Fibroblast of villous mesenchyme (primary cell): Measurements from ENCODE around the gene PDIA5. TPM values are rescaled to one million over a fixed set of nuclear protein-coding genes. Genes with fewer than 3 reads are reported as not detected.

Source experiments
- DNase-seq: peaks from one replicate; pipeline ENCODE4 v3.0.0-alpha.2; 2010; ENCODE audit warnings: low read depth
- H3K4me3 ChIP-seq: 2 replicates; pipeline ENCODE4 v1.5.1; 2011; ENCODE audit warnings: low read depth, mild to moderate bottlenecking, low read length
- CTCF ChIP-seq: IDR thresholded peaks from 2 replicates; pipeline ENCODE4 v1.5.1; 2012; ENCODE audit warnings: low read depth, mild to moderate bottlenecking, low read length; ENCODE audit not compliant: insufficient read depth
- total RNA-seq: library from RNA; depleted of rRNA; stranded (reverse); fragments of >200 nt; gene quantifications from 2 replicates; pipeline ENCODE4 v1.2.3, GENCODE V29; 2012

Gene PDIA5
- total RNA-seq, 1 donor = 43.6 TPM

- TF ChIP-seq CTCF = no peak
- H3K4me3 ChIP-seq = no peak overlapping the region
- peak; percentile 95 for DNase-seq
Observed at GRCh38 chr3:123096731-123097130, 29.9 kb downstream of the PDIA5 start.

GRCh38 chr3:123098426-123099330, 31.9 kb downstream of the PDIA5 start:
- DNase-seq = no peak
- TF ChIP-seq CTCF = no peak

GRCh38 chr3:123099331-123100192, 32.7 kb downstream of the PDIA5 start:
- DNase-seq = no peak
- no peak overlapping the region for H3K4me3 ChIP-seq
- no peak for TF ChIP-seq CTCF

More at GRCh38 chr3:123098426-123099330, 31.9 kb downstream of the PDIA5 start:
- no peak overlapping the region for H3K4me3 ChIP-seq

- no peak overlapping the region for H3K4me3 ChIP-seq
- no peak for DNase-seq
- TF ChIP-seq CTCF = no peak
Observed at GRCh38 chr3:123100193-123100776, 33.5 kb downstream of the PDIA5 start.

- TF ChIP-seq CTCF = no peak
Observed at GRCh38 chr3:123102249-123102648, 35.4 kb downstream of the PDIA5 start.

GRCh38 chr3:123102826-123103225, 36.0 kb downstream of the PDIA5 start:
- H3K4me3 ChIP-seq = no peak overlapping the region
- DNase-seq = no peak

More at GRCh38 chr3:123102249-123102648, 35.4 kb downstream of the PDIA5 start:
- H3K4me3 ChIP-seq = no peak overlapping the region
- DNase-seq = no peak

More at GRCh38 chr3:123102826-123103225, 36.0 kb downstream of the PDIA5 start:
- TF ChIP-seq CTCF = no peak
